Erythroblast (primary cell): ENCODE data around the gene EIF4ENIF1.

Experiments
- GATA1 ChIP-seq: IDR thresholded peaks from 2 replicates; pipeline ENCODE4 v1.6.1; 2011; ENCODE audit warnings: low read depth, mild to moderate bottlenecking, control low read depth, low read length, moderate library complexity
- POLR2A ChIP-seq: IDR thresholded peaks from 2 replicates; pipeline ENCODE4 v1.6.1; 2011; ENCODE audit warnings: mild to moderate bottlenecking, low read length

GRCh38 chr22:31488988-31489617 lies 539 bp downstream of the EIF4ENIF1 start:
- TF ChIP-seq POLR2A (no peak), GATA1 (no peak)
